Karpas-422 (cell line): ENCODE data around the gene IKZF1. TPM values are rescaled to one million over a fixed set of nuclear protein-coding genes. Genes with fewer than 3 reads are reported as not detected.

Experiments used
- DNase-seq: peaks from one replicate; pipeline ENCODE4 v3.0.0-alpha.2; 2015
- H2AFZ ChIP-seq: fragments of 200-600 bp; sonication (generic); 2 replicates; pipeline ENCODE4 v1.6.1; 2014; ENCODE audit warnings: antibody characterized with exemption, low read length, mixed read lengths
- H3K27ac ChIP-seq: fragments of 200-600 bp; sonication (generic); 2 replicates; pipeline ENCODE4 v1.5.1; 2014; ENCODE audit warnings: mild to moderate bottlenecking, low read length, moderate library complexity
- H3K27me3 ChIP-seq: fragments of 200-600 bp; sonication (generic); 2 replicates; pipeline ENCODE4 v1.6.1; 2014; ENCODE audit warnings: low read length, mixed read lengths
- H3K36me3 ChIP-seq: fragments of 200-600 bp; sonication (generic); 2 replicates; pipeline ENCODE4 v1.6.1; 2014; ENCODE audit warnings: low read length, mixed read lengths; ENCODE audit not compliant: insufficient read depth
- H3K4me1 ChIP-seq: fragments of 200-600 bp; sonication (generic); 2 replicates; pipeline ENCODE4 v1.6.1; 2014; ENCODE audit warnings: mild to moderate bottlenecking, low read length, mixed read lengths
- H3K4me2 ChIP-seq: fragments of 200-600 bp; sonication (generic); 2 replicates; pipeline ENCODE4 v1.6.1; 2014; ENCODE audit warnings: low read length, low read depth, mild to moderate bottlenecking; ENCODE audit not compliant: poor library complexity, severe bottlenecking
- H3K4me3 ChIP-seq: fragments of 200-600 bp; sonication (generic); 2 replicates; pipeline ENCODE4 v1.5.1; 2014; ENCODE audit warnings: mild to moderate bottlenecking, antibody characterized with exemption, low read length, mixed read lengths
- H3K79me2 ChIP-seq: fragments of 200-600 bp; sonication (generic); 2 replicates; pipeline ENCODE4 v1.6.1; 2014; ENCODE audit warnings: mild to moderate bottlenecking, low read length, mixed read lengths
- H3K9ac ChIP-seq: fragments of 200-600 bp; sonication (generic); 2 replicates; pipeline ENCODE4 v1.6.0; 2014; ENCODE audit warnings: low read length
- H3K9me2 ChIP-seq: fragments of 200-600 bp; sonication (generic), shearing (Covaris generic); replicated peaks from 2 replicates; pipeline ENCODE4 v1.6.0; 2014; ENCODE audit warnings: mild to moderate bottlenecking, low read length, moderate library complexity; ENCODE audit not compliant: insufficient read depth
- H3K9me3 ChIP-seq: fragments of 300-700, 200-600 bp; sonication (generic); 2 replicates; pipeline ENCODE4 v1.6.1; 2014; ENCODE audit warnings: low read length, mixed read lengths
- H4K20me1 ChIP-seq: fragments of 200-600 bp; sonication (generic); 2 replicates; pipeline ENCODE4 v1.6.1; 2014; ENCODE audit warnings: mild to moderate bottlenecking, antibody characterized with exemption, low read length, low read depth; ENCODE audit not compliant: insufficient read depth
- total RNA-seq: library from RNA; depleted of rRNA; stranded (reverse); fragments of >200 nt; shearing (Covaris generic); gene quantifications from 2 replicates; pipeline ENCODE4 v1.2.3, GENCODE V29; 2014; ENCODE audit warnings: low replicate concordance

The IKZF1 gene
- total RNA-seq, 1 experiment from 2014 or later: 117 TPM

GRCh38 chr7:50330254-50330653 lies 25.7 kb downstream of the IKZF1 start:
- DNase-seq: peak; percentile 58
- H3K36me3 ChIP-seq: peaks cover 55% of the 10 kb centered on the region
- H3K4me1 ChIP-seq: peaks cover 98% of the 10 kb centered on the region
- no peaks in the 10 kb centered on the region for H3K9me3 ChIP-seq
- H3K79me2 ChIP-seq: peaks cover 94% of the 10 kb centered on the region
- H4K20me1 ChIP-seq: no peaks in the 10 kb centered on the region
- H3K27ac ChIP-seq: peak overlapping the region; percentile 69
- H2AFZ ChIP-seq: no peak overlapping the region
- no peaks in the 10 kb centered on the region for H3K27me3 ChIP-seq
- peak overlapping the region; percentile 32 for H3K4me2 ChIP-seq
- H3K4me3 ChIP-seq: peak overlapping the region; percentile 2; the same call in 1 of the 2 replicates
- H3K9ac ChIP-seq: peak overlapping the region; percentile 5; the same call in 1 of the 2 replicates
- H3K9me2 ChIP-seq: no peaks in the 10 kb centered on the region

- peak; percentile 58 for DNase-seq
- Histone ChIP-seq H4K20me1 (no peaks in the 10 kb centered on the region), H3K36me3 (peaks cover 55% of the 10 kb centered on the region), H3K27ac (peak overlapping the region; percentile 69), H2AFZ (no peak overlapping the region), H3K27me3 (no peaks in the 10 kb centered on the region), H3K4me2 (peak overlapping the region; percentile 32), H3K9me2 (no peaks in the 10 kb centered on the region), H3K9ac (peak overlapping the region; percentile 5; the same call in 1 of the 2 replicates), H3K4me1 (peaks cover 98% of the 10 kb centered on the region), H3K79me2 (peaks cover 94% of the 10 kb centered on the region), H3K4me3 (peak overlapping the region; percentile 2; the same call in 1 of the 2 replicates), H3K9me3 (no peaks in the 10 kb centered on the region)
Observed at GRCh38 chr7:50330696-50331095, 26.2 kb downstream of the IKZF1 start.

- Histone ChIP-seq H4K20me1 (no peaks in the 10 kb centered on the region), H3K4me2 (peak overlapping the region; percentile 32), H3K9ac (peak overlapping the region; percentile 10; the same call in 1 of the 2 replicates), H3K9me3 (no peaks in the 10 kb centered on the region), H3K4me1 (peaks cover 98% of the 10 kb centered on the region), H3K79me2 (peaks cover 94% of the 10 kb centered on the region), H3K27ac (peak overlapping the region; percentile 69), H3K36me3 (peaks cover 45% of the 10 kb centered on the region), H3K9me2 (no peaks in the 10 kb centered on the region), H2AFZ (no peak overlapping the region), H3K4me3 (no peak overlapping the region), H3K27me3 (no peaks in the 10 kb centered on the region)
- peak; percentile 61 for DNase-seq
Observed at GRCh38 chr7:50331564-50332208, 27.2 kb downstream of the IKZF1 start.

DNA sequence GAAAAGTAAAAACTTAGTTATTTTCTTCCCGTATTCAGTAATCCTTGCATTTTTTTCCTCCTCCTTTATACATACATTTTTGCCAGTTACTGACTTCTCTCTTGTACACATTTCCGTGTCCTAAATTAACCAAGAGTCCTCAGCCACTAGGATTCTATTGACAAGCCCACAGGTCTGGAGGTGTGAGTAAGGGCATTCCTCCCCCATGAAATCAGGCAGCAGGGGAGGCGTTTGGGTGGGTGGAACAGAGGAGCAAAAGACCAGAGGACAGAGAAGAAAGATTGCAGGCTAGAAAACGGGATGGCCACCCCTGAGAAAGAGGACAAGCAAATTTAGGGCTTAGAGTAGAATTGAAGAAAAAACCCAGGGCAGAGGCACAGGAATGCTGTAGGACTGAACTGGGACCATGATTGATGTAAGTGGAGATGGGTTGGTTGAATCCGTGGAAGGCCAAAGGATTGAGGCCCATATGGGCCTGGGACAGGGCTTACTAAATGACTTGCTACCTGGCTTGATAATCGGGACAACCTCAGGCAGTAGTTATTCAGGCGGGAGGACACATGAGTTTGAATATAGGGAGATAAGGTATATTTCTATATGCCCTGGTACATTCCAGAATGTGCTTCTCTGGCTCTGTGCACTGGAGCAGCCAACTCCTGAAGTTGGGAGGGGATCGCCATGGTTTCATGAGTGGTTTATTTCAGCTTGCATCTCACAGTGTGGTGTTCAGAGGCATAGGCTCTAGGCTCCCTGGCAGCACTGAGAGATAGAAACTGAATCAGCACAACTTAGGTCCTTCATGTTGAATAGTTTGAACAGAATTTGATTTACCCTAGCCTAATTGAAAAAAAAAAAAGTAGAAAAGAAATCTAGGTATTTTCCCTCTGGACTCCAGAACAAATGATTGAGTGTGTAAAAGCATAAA lies 28.0 kb downstream of the IKZF1 start:
- H4K20me1 ChIP-seq: no peaks in the 10 kb centered on the region
- peaks cover 96% of the 10 kb centered on the region for H3K79me2 ChIP-seq
- no peak overlapping the region for H2AFZ ChIP-seq
- no peak overlapping the region for H3K4me3 ChIP-seq
- no peaks in the 10 kb centered on the region for H3K9me2 ChIP-seq
- H3K27me3 ChIP-seq: no peaks in the 10 kb centered on the region
- peak overlapping the region; percentile 69 for H3K27ac ChIP-seq
- H3K36me3 ChIP-seq: peaks cover 40% of the 10 kb centered on the region
- no peak for DNase-seq
- H3K9ac ChIP-seq: peak overlapping the region; percentile 10; the same call in 1 of the 2 replicates
- peaks cover 98% of the 10 kb centered on the region for H3K4me1 ChIP-seq
- peak overlapping the region; percentile 32 for H3K4me2 ChIP-seq
- no peaks in the 10 kb centered on the region for H3K9me3 ChIP-seq

DNA sequence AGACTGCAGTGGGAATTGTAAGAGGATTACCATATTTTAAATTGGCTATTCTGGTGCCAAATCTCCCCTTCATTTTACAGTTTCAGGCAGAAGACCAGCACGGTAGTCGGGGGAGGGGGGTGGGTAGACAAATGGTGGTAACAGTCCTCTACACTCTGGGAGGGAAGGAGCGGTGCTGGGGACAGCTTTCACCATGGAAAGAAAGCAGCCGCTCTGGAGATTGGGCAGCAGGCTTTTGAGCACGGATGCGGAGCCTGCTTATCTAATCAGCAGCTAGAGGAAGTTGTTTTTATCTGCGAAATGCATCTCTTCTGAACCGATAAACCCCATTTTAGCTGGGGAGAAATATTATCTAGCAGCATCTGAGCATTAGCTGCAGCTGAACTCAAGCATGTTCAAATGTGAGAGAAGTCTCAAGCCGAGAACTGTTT lies 28.7 kb downstream of the IKZF1 start:
- peaks cover 32% of the 10 kb centered on the region for H3K36me3 ChIP-seq
- H3K4me1 ChIP-seq: peaks cover 98% of the 10 kb centered on the region
- peak overlapping the region; percentile 69 for H3K27ac ChIP-seq
- no peak overlapping the region; the same call in 1 of the 2 replicates for H3K9ac ChIP-seq
- H3K4me2 ChIP-seq: peak overlapping the region; percentile 32
- peak; percentile 57 for DNase-seq
- H3K9me2 ChIP-seq: no peaks in the 10 kb centered on the region
- H3K79me2 ChIP-seq: peaks cover 96% of the 10 kb centered on the region
- H4K20me1 ChIP-seq: no peaks in the 10 kb centered on the region
- H2AFZ ChIP-seq: no peak overlapping the region
- H3K4me3 ChIP-seq: no peak overlapping the region
- H3K9me3 ChIP-seq: no peaks in the 10 kb centered on the region
- no peaks in the 10 kb centered on the region for H3K27me3 ChIP-seq

DNA sequence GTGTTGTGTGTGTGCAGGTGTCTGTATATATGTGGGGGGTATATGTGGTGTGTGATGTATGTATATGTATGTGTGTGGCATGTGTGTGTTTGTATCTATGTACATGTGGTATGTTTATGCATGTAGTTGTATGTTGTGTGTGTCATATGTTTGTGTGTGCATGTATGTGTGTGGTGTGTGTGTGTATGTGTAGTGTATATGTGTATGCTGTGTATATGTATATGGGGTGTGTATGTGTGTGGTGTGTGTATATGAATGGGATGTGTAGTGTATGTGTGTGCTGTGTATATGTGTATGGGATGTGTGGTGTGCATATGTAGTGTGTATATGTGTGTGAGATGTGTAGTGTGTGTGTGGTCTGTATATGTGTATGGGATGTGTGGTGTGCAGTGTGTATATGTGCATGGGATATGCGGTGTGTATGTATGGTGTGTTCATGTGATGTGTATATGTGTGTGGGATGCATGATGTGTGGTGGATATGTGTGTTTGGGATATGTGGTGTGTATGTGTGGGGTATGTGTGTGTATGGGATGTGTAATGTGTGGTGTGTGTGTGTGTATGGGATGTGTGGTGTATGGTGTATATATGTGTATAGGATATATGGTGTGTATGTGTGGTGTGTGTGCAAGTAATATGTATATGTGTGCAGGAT lies 30.0 kb downstream of the IKZF1 start:
- Histone ChIP-seq H4K20me1 (no peaks in the 10 kb centered on the region), H3K9me3 (no peaks in the 10 kb centered on the region), H3K4me2 (peak overlapping the region; percentile 37), H2AFZ (no peak overlapping the region), H3K27me3 (no peaks in the 10 kb centered on the region), H3K4me1 (peaks cover 100% of the 10 kb centered on the region), H3K27ac (no peak overlapping the region), H3K36me3 (peaks cover 23% of the 10 kb centered on the region), H3K9ac (no peak overlapping the region), H3K4me3 (no peak overlapping the region), H3K79me2 (peaks cover 99% of the 10 kb centered on the region), H3K9me2 (no peaks in the 10 kb centered on the region)
- no peak for DNase-seq

- H4K20me1 ChIP-seq: no peaks in the 10 kb centered on the region
- no peaks in the 10 kb centered on the region for H3K9me3 ChIP-seq
- H2AFZ ChIP-seq: no peak overlapping the region
- H3K4me2 ChIP-seq: peak overlapping the region; percentile 37
- H3K9me2 ChIP-seq: no peaks in the 10 kb centered on the region
- peak overlapping the region; percentile 36; the same call in 1 of the 2 replicates for H3K9ac ChIP-seq
- H3K4me3 ChIP-seq: peak overlapping the region; percentile 8; the same call in 1 of the 2 replicates
- peak overlapping the region; percentile 76 for H3K27ac ChIP-seq
- no peak for DNase-seq
- peaks cover 99% of the 10 kb centered on the region for H3K79me2 ChIP-seq
- peaks cover 22% of the 10 kb centered on the region for H3K36me3 ChIP-seq
- H3K27me3 ChIP-seq: no peaks in the 10 kb centered on the region
- H3K4me1 ChIP-seq: peaks cover 100% of the 10 kb centered on the region
Observed at GRCh38 chr7:50335230-50335794, 30.8 kb downstream of the IKZF1 start.
